NCI-H524 treated with DMSO at 0.1 percent for 48 hours (cell line): Measurements from ENCODE around the gene CYB5R3.

Source experiments
- DNase-seq: peaks from one replicate; lab custom pipeline; 2025; lab: John Stamatoyannopoulos, UW

CYB5R3 gene

GRCh38 chr22:42645341-42645937 lies 3.8 kb downstream of the CYB5R3 start:
- no peak for DNase-seq

DNA sequence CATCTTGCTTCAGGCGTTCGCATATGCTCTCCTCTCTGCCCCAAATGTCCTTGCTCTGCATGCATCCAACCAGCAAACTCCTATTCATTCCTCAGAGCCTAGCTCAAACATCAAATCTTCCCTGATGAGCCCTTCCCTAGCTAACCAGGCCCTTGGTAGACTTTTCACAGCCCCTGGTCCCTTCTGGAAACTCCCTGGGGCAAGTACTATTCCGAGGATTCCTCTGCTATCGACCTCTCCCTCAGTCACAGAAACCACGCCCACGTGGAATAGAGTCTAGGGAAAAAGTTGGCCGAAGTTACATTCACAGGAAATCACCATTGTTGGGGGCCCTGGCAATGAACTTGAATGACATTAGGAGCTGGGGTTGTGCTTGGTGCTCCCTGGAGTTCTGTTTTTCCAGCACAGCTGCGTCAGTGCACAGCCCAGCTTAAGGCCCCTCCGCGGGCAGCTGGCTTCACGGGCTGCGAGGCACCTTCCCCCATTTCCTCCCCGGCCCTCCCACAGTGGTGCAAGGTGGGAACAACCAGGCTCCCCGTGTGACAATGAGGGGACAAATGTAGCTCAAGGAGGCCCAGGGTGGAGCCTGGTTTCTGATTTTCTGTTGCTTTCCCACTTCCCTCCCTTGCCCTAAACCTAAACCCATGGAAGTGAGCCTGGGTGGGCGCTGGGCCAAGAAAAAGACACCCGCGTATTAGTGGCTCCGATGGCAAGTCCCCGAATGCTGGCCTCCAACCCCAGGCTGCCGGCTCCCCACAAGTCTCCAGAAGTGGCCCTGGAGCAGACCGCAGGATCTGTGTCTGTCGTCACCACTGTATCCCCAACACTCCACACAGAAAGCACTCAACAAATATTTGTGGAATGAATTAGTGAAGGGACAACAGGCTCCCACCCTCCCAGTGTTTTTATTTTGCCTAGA lies 4.5 kb downstream of the CYB5R3 start:
- DNase-seq, result no peak

DNA sequence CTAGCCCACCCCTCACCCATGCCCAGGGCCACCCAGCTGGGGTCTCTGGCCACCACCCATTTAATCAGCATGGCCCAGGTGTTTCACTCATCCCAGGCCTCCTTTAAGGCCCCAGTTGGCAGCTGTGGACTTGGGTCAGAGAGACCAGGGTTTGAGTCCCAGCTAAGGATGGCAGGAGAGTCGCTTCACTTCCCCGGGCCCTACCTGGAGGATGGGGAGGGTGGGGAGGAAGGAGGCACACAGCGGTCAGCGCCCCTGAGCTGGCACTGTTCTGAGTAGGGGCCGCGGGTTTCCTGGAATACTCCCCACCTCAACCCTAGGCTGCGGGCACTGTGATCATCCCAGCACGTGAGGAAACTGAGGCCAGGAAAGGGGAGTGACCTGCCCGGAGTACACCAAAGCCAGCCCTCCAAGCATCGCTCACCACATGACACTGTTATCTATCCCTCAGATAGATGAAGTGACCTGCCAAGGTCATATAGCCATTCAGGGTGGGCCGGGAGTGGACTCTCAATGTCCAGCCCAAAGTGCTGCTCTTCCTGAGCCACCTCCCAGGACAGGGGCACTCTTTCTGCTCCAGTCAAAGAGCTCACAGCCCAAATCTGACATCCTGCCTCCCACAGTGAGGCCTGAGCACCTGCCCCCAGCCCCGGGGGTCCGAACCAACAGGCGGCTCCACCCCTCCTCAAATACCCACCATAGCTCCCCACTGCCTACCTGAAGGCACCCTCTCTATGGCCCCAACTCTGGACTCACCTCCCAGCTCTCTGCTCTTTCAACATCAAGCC lies 5.4 kb downstream of the CYB5R3 start:
- DNase-seq, result no peak

GRCh38 chr22:42642806-42643633 lies 6.2 kb downstream of the CYB5R3 start:
- no peak for DNase-seq

DNA sequence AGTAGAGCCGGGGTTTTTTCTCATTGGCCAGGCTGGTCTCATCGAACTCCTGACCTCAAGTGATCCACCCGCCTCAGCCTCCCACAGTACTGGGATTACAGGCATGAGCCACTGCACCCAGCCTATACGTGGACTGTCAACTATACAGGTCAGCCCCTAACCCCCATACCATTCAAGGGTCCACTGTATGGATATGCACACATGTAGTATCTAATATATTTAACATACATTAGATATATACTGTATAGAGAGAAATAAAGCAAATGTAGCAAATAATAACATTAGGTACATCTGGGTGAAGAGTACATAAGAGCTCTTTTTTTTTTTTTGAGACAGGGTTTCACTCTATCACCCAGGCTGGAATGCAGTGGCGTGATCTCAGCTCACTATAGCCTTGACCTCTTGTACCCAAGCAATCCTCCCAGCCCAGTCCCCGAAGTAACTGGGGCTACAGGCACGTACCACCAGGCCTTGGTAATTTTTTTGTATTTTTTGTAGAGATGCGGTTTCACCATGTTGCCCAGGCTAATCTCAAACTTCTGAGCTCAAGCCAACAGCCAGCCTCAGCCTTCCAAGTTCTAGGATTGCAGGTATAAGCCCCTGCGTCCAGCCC lies 7.3 kb downstream of the CYB5R3 start:
- DNase-seq, result no peak

- DNase-seq, result no peak
These were observed 9.5 kb downstream of the CYB5R3 start for GRCh38 chr22:42639541-42640241.

GRCh38 chr22:42637555-42637954 lies 11.6 kb downstream of the CYB5R3 start:
- DNase-seq, result no peak

GRCh38 chr22:42636506-42636905 lies 12.7 kb downstream of the CYB5R3 start:
- DNase-seq, result no peak

DNA sequence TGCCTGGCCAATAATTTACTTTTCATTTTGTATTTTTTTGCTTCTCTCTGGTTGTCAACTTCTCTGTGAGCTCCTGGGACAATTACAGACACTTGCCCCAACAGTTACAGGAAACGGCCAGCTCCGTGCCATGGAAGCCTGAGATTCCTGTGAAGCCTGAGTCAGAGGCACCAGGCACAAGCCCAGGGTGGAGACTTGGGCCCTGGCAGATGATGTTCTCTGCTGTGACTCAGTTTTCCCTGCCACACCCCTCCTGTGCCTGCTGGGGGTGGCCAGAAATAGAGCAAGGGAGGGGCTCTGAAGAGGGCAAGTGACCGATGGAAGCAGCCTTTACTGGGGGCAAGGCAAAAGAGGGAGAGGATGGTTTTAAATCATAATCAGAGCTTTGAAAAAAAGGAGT lies 13.7 kb downstream of the CYB5R3 start:
- no peak for DNase-seq

GRCh38 chr22:42633013-42633412 lies 16.2 kb downstream of the CYB5R3 start:
- no peak for DNase-seq

DNA sequence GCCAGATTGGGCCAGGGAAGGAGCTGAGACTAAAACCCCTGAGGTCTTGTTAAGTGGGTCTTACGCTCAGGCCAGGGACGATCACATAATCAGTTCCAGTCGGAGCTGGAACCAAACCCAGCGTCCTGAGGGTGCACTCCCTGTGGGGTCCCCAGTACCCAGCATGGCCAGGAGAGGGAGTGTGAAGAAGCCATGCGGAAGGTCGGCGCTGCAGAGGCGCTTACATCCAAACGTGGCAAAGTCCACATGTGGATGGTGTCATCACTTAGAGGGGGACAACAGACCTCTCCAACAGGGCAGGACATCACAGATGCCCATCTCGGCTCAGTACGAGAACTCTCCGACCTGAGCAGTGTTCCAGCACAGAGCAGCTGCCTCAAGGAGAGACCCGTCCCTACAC lies 17.1 kb downstream of the CYB5R3 start:
- no peak for DNase-seq

GRCh38 chr22:42630901-42631602 lies 18.1 kb downstream of the CYB5R3 start:
- DNase-seq, result no peak

- no peak for DNase-seq
These were observed 19.0 kb downstream of the CYB5R3 start for GRCh38 chr22:42630211-42630610.

DNA sequence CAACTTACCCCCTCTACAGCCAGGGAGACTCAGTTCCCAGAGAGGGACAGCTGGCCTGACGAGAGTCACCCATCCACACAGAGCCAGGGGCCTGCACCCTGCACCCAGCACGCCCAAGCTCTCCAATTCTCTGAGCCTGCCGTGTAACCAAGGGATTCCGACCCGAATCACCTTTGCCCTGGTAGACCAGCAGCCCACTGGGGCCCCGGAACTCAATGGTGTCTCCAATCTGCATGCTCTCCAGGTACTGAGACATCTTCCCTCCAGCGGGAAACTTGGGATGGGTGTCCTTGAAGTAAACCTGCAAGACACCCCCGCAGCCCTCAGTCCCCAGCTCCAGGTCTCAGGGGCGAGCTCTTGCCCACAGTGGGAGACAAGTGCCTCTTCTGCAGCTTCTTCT lies 21.2 kb downstream of the CYB5R3 start:
- DNase-seq, result no peak

GRCh38 chr22:42626951-42627625 lies 22.1 kb downstream of the CYB5R3 start:
- DNase-seq, result no peak

GRCh38 chr22:42626431-42626830 lies 22.8 kb downstream of the CYB5R3 start:
- DNase-seq, result no peak

DNA sequence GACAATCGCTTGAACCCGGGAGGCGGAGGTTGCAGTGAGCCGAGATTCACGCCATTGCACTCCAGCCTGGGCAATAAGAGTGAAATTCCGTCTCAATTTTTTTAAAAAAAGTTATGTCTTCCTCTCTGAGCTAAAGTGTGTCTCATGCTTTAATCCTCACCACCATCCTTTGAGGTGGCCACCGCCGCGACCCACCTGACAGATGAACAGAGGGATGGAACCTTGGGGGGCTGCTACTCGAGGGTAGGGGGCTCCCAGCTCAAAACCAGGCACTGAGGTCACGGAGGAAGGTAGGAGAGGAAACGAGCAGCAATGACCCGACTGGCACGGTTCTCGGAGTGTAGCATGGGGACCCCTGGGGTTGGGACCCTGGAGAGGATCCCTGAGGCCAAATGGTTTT lies 23.8 kb downstream of the CYB5R3 start:
- no peak for DNase-seq

GRCh38 chr22:42624551-42625106 lies 24.6 kb downstream of the CYB5R3 start:
- DNase-seq, result no peak

- DNase-seq, result no peak
These were observed 25.3 kb downstream of the CYB5R3 start for GRCh38 chr22:42623756-42624441.
